GM13977 (cell line): ENCODE data around the gene MEGF11.

Experiments used
- DNase-seq: peaks from one replicate; pipeline ENCODE4 v3.0.0; 2012; ENCODE audit warnings: low spot score
- in situ Hi-C: fragments of 300-500 bp; cut with MboI; formaldehyde crosslinking; loops from one replicate; pipeline ENCODE4 v1.12.0; 2022; ENCODE audit warnings: low sequenced_read_pairs, low pct_unique_long_range_greater_than_20kb, mixed read lengths, inconsistent platforms; ENCODE audit not compliant: unreplicated experiment
- TF ChIP-seq, protein P1 (sequence below): IDR thresholded peaks from 2 replicates; pipeline ENCODE4 v1.5.1; 2012; ENCODE audit warnings: mild to moderate bottlenecking, control low read depth; ENCODE audit not compliant: insufficient read depth; ENCODE audit errors: extremely low read depth, missing control alignments

MEGF11 gene

DNA sequence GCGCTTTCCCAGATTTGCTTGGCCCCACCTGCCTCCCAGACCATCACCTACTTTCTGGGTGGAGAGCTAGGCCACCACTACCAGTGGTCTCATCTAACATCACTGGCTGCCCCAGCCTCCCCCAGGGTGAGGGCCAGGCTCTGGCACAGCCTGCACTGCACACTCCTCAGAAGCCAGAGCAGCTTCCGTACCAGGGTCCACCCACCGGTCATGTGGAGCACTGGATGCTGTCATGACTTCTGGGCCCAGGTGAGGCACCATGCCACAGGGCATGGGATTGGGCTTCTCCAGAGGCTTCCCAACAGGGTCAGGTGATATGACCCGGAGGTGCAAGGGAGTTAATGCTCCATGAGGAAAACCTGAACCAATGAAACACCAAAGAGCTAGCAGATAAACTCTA is 14.0 kb downstream of the MEGF11 start:
- no peak for DNase-seq
- TF ChIP-seq, protein P1, sequence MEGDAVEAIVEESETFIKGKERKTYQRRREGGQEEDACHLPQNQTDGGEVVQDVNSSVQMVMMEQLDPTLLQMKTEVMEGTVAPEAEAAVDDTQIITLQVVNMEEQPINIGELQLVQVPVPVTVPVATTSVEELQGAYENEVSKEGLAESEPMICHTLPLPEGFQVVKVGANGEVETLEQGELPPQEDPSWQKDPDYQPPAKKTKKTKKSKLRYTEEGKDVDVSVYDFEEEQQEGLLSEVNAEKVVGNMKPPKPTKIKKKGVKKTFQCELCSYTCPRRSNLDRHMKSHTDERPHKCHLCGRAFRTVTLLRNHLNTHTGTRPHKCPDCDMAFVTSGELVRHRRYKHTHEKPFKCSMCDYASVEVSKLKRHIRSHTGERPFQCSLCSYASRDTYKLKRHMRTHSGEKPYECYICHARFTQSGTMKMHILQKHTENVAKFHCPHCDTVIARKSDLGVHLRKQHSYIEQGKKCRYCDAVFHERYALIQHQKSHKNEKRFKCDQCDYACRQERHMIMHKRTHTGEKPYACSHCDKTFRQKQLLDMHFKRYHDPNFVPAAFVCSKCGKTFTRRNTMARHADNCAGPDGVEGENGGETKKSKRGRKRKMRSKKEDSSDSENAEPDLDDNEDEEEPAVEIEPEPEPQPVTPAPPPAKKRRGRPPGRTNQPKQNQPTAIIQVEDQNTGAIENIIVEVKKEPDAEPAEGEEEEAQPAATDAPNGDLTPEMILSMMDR, result no peak
- in situ Hi-C loops, result no loop called here

DNA sequence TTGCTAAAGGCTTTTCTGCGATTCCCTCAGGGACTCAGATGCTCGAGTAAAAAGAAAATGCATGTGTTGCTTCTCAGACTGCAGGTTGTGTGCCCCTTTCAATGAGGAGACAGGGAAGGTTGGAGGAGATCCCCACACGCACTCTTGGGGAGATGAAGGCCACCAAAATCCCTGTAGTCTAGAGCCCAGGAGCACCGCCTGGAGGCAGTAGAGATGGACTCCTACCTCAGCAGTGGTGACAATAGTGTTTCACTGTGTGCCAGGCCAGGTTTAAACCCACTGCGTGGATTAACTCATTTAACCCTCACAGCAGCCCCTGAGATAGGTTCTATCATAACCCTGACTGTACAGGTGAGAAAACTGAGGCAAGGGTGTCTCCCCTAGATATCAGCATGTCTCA is 15.2 kb downstream of the MEGF11 start:
- no peak for DNase-seq
- TF ChIP-seq, protein P1, result no peak
- in situ Hi-C loops, result no loop called here

DNA sequence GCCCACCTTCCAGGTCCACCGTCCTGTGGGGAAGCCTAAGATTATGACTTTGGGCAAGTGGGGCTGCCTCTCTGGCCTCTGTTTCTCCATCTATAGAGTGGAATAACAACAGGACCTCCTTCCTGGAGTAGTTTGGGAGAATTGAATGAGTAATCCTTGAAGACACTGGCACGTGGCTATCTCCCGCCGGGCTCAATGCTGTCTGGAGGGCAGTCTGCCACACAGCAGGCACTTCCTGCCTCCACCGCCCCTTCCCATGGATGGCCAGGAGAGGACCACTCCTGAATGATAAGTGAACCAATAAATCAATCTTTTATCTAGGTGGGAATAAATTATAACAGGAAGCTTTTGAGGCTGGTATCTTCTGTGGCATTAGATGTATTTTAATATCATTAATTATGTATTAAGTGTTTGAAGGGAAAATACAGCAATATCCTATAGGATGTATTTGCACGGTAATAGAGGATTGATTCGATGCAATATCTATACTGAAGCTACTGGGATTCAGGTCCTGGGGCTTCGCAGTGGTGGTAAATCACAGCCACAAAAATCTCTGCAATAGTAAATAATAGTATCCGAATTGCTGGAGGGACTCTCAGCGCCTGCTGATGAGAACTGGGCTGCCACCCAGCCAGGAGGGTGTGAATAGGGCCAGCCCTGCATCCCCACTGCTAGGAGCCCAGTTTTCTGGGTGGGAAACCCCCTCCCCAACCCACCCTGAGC is 15.9 kb downstream of the MEGF11 start:
- TF ChIP-seq, protein P1, result no peak
- DNase-seq, result no peak
- in situ Hi-C loops, result no loop called here

DNA sequence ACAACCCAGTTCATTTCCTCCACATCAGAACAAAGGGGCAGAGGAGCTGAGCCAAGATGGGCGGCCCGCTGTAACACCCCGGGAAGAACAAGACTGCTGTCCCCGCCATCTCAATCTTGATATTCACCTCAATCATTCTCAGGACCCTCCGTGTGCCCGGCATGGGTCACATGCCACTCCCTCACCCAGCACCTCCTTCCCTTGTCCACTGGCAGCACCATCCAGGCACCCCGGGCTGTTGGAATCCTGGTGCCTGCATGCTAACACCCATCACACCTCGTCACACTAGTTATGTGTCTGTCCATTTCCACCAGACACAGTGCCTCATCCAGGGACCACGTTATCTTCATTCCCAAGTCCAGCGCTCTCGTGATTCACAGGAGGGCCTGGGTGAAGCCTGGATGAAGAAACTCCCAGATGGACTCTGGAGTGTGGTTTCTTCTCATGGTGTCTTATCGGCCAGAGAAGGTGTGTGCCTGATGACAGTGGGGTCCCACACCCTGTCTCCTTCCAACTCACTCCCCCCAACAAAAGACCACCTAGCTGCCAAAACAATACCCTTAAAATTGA is 16.7 kb downstream of the MEGF11 start:
- in situ Hi-C loops, result no loop called here
- no peak for DNase-seq
- TF ChIP-seq, protein P1, result no peak

DNA sequence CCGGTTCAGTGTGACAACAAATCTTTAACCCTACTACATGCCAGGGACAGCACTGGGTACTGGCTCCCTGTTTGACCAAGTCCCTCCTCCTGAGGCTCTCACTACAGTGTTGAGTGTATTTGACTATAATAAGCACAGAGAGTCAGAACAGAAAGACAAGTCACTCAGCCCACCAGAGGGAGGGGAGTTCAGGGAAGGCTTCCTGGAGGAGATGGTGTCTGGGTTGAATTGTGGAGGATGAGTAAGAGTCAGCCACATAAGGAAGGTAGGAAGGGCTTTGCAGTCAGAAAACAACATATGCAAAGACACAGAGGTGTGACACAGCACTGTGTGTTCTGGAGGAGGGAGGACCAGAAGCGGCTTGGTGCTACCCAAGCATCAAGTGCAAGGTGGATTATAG is 17.7 kb downstream of the MEGF11 start:
- TF ChIP-seq, protein P1, result no peak
- no peak for DNase-seq
- in situ Hi-C loops, result no loop called here

DNA sequence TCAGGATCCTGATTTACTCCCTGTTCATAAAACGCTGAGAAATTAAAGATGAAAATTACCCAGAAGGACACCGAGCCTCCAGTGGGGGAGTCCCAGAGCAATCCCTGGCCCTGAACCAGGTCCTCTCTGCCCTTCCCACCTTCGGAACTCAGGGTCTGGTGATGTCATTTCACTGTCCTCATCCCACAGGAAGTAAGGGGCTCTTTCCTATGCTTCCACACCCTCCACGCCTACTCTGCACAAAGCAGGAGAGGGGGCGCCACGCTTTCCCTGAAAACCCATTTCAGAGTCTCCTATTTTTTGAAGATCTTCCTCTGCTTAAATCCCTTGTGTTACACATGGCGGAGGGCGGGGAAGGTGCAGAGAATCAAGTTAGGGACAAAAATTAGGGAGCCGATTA is 18.8 kb downstream of the MEGF11 start:
- in situ Hi-C loops, result no loop called here
- TF ChIP-seq, protein P1, result no peak
- no peak for DNase-seq
